Vagina (tissue), 2 donors: Measurements from ENCODE around the gene FZR1.

Source experiments
- POLR2A ChIP-seq, 2 donors: fragments of 450-650 bp; IDR thresholded peaks; one replicate each; pipeline ENCODE4 v1.6.1; 2017; ENCODE audit warnings: antibody characterized with exemption in 2 of 2, mild to moderate bottlenecking in 2 of 2, moderate library complexity in 2 of 2
- POLR2AphosphoS5 ChIP-seq, 2 donors: sonication (generic); formaldehyde crosslinking; IDR thresholded peaks; one replicate each; pipeline ENCODE4 v1.9.0; 2017; ENCODE audit warnings: antibody characterized with exemption in 2 of 2, mild to moderate bottlenecking in 2 of 2, low read depth in 1 of 2; ENCODE audit not compliant: insufficient read depth in 1 of 2
- TF ChIP-seq, protein P1 (sequence below), 3 experiments: fragments of 450-650 bp in 2 of 3; fragments of 200-600 bp in 1 of 3; sonication (generic) in 1 of 3; IDR thresholded peaks; one replicate each; pipeline ENCODE4 v1.5.1; 2017 to 2019; ENCODE audit warnings: antibody characterized with exemption in 3 of 3, mild to moderate bottlenecking in 2 of 3, moderate library complexity in 2 of 3

DNA sequence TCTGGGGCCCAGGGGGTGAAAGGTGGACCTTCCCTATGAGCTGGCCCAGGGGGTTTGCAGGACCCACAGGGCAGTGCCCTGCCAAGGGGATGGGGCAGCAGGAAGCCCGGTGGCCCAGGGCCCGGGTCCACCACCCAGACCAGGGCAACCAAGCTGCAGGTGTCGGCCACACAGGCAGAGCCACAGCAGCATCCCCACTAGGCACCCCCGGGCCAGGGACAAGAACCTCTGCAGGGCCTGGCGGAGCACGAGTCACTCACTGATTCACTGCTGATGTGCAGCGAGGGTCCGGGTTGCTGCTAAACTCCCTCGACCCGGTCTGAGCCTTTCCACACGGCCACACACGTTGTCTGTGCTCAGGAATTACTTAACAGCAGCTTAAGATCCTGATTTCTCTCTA lies 8.8 kb downstream of the FZR1 start:
- TF ChIP-seq POLR2A (IDR thresholded peaks at IDR 0.05) = no peak
- TF ChIP-seq, protein P1, sequence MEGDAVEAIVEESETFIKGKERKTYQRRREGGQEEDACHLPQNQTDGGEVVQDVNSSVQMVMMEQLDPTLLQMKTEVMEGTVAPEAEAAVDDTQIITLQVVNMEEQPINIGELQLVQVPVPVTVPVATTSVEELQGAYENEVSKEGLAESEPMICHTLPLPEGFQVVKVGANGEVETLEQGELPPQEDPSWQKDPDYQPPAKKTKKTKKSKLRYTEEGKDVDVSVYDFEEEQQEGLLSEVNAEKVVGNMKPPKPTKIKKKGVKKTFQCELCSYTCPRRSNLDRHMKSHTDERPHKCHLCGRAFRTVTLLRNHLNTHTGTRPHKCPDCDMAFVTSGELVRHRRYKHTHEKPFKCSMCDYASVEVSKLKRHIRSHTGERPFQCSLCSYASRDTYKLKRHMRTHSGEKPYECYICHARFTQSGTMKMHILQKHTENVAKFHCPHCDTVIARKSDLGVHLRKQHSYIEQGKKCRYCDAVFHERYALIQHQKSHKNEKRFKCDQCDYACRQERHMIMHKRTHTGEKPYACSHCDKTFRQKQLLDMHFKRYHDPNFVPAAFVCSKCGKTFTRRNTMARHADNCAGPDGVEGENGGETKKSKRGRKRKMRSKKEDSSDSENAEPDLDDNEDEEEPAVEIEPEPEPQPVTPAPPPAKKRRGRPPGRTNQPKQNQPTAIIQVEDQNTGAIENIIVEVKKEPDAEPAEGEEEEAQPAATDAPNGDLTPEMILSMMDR (IDR thresholded peaks at IDR 0.05) = no peak
- no peak for TF ChIP-seq POLR2AphosphoS5 (IDR thresholded peaks at IDR 0.05; ENCODE audit: insufficient read depth in 1 of 2, low read depth in 1 of 2)
